Anterior cingulate cortex (tissue), 58 donors: Measurements from ENCODE around the gene PPP2R2C.

Source experiments
- DNase-seq, 58 donors: peaks; one replicate each; lab custom pipeline; 2025; lab: John Stamatoyannopoulos, UW

The PPP2R2C gene

DNA sequence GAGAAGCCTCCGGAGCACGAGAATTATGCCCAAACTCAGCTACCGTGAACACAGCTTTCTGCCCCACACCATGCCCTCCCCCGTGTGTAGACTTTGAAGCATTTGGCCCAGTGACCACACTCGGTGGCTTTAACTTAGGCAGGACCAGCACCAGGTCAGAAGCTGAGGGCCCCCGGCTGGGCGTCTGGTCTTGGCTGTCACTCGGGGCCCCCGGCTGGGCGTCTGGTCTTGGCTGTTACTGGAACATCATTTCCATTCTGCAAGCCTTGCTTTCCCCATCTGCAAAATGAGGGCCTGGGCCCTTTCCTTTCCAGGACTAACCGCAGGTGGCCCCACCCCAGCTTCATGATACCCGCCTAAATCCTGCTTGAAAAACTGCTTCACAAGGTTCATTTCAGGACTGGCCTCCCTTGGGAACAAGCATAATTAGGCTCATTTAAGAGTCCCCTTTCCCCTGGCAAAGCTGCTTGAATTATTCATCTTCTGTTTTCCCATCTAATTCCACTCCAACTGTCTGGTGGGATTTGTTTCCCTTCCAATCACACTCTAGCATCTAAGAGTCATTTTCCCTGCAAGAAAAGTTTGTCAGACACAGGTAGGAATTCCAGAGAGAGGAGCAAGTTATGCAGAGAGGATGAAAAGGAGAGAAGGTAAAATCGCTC lies 120.3 kb downstream of the PPP2R2C start:
- DNase-seq, result no peak

DNA sequence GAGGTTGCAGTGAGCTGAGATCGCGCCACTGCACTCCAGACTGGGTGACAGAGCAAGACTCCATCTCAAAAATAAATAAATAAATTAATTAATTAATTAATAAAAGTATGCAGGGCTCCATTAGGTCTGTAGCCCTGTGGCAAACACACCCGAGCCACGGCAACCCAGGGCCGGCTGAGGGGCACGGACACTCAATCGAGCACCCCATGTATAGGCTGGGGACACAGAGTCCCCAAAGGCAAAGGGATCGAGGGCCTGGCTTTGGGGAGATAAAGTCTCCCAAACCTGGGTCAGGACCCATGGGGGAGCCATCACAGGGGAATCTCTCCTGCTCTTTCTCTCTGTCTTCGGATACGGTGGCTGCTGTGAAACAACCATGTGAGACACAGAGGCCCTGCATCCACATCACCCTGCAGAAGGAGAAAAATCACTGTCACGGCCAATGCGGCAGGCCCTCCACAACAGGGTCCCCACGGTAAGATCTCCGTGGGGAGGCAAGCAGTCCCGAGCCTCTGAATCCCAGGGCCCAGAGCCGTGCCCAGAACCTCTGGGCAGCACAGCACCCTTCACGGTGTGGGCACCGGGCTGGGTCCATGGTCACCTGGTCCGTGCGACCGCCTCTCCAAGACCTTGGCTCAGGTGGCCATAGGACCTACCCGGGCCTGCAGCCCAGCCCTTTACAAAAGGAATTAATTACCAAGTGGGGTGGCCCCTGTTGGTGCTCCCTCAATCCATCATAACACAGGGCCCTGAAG lies 121.0 kb downstream of the PPP2R2C start:
- no peak for DNase-seq

- DNase-seq, result no peak
Observed at GRCh38 chr4:6350646-6351045, 121.8 kb downstream of the PPP2R2C start.

DNA sequence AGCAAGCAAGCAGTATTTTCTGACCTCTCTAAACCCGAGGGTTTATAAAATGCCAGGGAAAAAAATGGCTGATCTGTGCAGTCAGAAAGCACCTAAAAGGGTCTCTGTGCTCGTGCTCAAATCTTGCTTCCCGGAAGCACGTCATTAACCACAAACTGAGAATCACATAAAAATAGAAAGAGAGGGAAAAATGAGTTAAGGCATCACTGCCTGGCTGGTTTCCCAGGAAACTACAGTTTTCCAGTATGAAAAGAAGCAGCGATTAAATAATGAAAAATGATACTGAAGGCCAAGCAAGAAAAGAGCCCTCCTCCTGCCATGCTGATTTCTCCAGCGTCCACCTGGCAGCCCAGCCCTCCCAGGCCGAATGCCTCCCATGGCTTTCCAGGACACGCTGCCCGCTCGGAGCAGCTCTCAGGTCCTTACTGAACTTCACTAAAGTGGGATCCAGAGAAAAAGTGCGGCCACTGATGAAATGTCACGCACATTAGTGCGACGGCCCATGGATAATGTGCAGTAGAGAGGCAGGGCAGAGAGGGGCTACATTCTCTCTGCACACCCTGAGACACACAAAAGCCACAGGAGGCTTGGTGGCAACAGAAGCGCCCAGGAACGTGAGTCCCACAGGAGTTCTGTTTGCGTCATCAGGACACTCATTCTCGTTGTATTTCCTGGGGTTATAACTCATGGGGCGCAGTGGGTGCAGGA lies 122.4 kb downstream of the PPP2R2C start:
- DNase-seq, result no peak

DNA sequence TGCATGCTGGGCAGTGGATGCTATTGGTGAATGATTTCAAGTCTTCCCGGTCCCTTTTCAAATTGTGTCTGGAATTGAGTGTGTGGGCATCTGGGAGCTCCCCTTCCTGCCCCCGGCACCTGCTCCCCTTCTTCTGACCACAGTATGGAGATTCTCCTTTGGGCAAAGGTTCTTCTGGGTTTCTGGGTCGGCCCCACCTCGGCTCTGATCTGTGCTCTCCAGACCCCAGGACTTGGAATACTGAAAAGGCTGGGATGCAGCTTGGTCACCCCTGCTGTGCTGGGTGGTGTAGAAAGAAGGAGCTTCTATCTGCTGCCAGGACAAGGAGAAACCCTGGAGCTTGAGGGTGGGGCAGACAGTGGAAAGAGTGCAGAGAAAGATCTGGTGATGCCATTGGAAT lies 124.0 kb downstream of the PPP2R2C start:
- DNase-seq, result no peak

- DNase-seq, result no peak
Observed at GRCh38 chr4:6347511-6348045, 124.8 kb downstream of the PPP2R2C start.

GRCh38 chr4:6346373-6347110 lies 125.9 kb downstream of the PPP2R2C start:
- DNase-seq, result peak in 1 of 58 donors; percentile 33

DNA sequence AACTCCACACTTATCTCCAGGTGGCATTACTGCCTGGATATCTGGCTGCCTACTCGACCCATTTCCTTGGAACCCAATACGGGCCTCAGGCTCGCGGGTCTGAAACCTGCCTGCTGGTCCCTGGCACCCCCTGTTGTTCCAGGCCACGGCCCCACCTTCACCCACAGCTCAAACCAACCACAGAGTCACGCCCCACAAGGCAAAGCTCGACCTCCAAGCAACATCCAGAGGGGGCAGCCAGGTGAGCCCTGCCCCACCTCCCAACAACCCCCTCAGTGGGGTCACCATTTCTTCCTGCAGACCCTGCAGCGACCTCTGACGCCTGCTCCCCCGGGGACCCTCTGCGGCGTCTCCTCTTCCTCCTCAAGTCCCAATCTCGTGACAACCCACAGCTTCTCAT lies 126.5 kb downstream of the PPP2R2C start:
- no peak for DNase-seq

GRCh38 chr4:6345096-6345830 lies 127.2 kb downstream of the PPP2R2C start:
- no peak for DNase-seq

DNA sequence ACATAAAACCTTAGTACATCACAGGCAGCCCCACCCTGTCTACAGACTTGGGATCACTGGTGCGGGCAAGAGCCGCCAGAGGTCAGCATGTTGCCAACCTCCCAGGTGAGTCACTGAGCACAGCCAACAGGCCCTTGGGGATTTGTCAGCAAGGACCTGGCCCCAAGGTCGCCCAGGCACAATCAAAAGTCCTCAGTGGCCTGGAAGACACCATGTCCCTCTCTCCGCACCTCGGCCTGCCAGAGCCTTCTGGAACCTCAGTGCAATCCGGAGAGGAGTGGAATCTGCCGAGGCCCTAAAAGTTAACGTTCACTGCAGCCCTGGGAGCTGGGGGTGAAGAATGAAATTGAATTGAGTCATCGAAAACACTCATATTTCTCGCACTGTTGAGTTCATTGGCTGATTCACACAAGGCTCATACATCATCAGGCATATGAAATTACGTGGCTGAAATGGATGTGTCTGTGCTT lies 128.4 kb downstream of the PPP2R2C start:
- peak in 1 of 58 donors; percentile 19 for DNase-seq

GRCh38 chr4:6342530-6343293 lies 129.7 kb downstream of the PPP2R2C start:
- DNase-seq, result peak in 47 of 58 donors; percentile 8 to 79 (median 43)

DNA sequence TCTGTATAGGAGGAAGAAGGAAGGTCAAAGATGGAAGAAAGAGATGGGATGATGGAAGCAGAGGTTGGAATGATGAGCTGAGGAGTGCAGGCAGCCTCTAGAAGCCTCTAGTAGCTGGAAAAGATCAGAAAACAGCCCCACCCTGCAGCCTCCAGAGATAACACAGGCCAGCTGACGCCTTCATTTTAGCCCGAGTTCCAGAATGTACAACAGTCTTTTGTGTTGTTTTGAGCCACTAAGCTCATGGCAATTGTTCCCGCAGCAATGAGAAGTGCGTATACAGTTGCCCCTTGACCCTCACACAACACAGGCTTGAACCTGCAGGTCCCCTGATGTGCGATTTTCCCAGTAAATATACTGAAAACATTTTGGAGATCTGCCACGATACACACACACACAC lies 130.7 kb downstream of the PPP2R2C start:
- DNase-seq, result peak in 6 of 58 donors; percentile 14 to 48 (median 23)

DNA sequence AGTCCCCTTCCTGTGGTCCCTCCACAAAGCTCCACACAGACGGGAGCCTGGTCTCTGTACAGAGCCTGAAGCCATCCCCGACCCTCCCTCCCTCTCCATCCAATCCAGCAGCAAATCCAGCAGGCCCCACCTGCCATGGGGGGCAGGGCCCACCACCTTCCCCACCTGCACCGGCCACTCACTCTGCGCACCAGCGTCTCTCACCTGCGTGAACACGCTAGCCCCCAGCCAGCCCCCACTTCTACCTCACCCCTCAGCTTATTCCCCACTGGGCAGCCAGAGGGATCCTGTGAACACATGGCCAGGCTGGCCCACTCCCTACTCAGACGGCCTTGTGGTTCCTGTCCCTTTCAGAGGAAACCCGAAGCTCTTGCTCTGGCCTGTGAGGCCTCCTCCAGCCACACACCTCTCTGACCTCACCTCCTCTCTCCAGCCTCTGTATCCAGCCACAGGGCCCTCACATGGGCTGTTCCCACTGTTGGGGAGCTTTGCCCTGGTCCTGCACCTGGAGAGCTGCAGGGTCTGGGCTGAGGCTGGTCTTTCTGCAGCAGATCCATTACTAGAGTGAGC lies 131.9 kb downstream of the PPP2R2C start:
- DNase-seq, result no peak

DNA sequence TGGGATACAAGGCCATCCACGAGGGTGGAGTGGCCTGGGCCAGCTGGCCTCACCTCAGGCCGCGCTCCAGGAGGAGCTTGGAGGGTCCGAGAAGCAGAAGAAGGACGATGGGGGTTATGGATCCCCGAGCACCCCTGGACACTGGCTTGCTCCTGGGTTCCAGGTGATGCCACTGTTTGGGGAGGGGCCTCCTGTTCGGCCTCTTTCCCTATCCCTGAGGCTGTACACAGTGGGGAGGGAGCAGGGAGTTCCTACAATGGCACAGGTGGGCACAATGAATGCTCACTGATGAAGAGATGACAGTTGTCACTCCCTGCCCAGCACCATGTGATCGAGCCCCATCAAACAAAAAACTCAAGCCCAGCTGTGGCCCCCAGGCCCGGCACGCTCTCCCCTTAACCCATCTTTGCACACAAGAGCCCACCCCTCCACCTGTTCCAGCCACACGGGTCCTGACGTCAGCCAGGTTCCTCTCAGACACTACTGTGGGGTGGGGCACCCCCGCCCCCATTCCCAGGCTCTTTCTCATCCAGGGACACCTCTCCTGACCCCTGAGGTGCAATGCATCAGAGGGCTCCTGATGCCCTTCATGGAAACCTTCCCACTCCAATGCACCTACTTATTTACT lies 132.5 kb downstream of the PPP2R2C start:
- DNase-seq, result no peak

GRCh38 chr4:6338951-6339817 lies 133.2 kb downstream of the PPP2R2C start:
- no peak for DNase-seq

- DNase-seq, result no peak
Observed at GRCh38 chr4:6338175-6338950, 134.1 kb downstream of the PPP2R2C start.
